RWPE1 (cell line): ENCODE data around the gene COPS8.
A peak's percentile ranks its signal among the peaks of the same experiment; 100 is the strongest.

Experiments used
- CTCF ChIA-PET: fragments of 350-600 bp; sonication (Branson Sonifier 250); formaldehyde crosslinking; extraction: SDS; loops from one replicate; lab custom pipeline; 2021; lab: Yijun Ruan, JAX
- POLR2A ChIA-PET: fragments of 400-600 bp; formaldehyde crosslinking; extraction: SDS; loops from one replicate; lab custom pipeline; 2020; ENCODE audit warnings: antibody characterized with exemption; ENCODE audit not compliant: low non-redundant PET; lab: Yijun Ruan, JAX
- DNase-seq: peaks from one replicate; pipeline ENCODE4 v3.0.0; 2012; ENCODE audit warnings: low spot score
- H3K27ac ChIP-seq: fragments of 450-650 bp; 2 replicates; pipeline ENCODE4 v1.5.1; 2017
- TF ChIP-seq, protein P1 (sequence below): fragments of 450-650 bp; conservative IDR thresholded peaks from 2 replicates; pipeline ENCODE4 v1.5.1; 2017; ENCODE audit warnings: low read depth, mild to moderate bottlenecking

Gene COPS8

GRCh38 chr2:237085248-237086221, at the start of gene COPS8:
Gene COPS8, plus strand, starts transcription at chr2:237085889. Its CDS starts 76 bp downstream, at chr2:237085965.
- ChIA-PET POLR2A (interaction anchor here (0.5 to 1.2 kb wide), 2 partner anchors 11 to 324 kb away, joined by 8 to 11 read pairs; no protein-coding TSS in a partner anchor), CTCF (interaction anchor here (0.6 to 1.8 kb wide), 9 partner anchors 12 to 741 kb away, joined by 3 to 7 read pairs (median 3); no protein-coding TSS in a partner anchor)
- TF ChIP-seq, protein P1, sequence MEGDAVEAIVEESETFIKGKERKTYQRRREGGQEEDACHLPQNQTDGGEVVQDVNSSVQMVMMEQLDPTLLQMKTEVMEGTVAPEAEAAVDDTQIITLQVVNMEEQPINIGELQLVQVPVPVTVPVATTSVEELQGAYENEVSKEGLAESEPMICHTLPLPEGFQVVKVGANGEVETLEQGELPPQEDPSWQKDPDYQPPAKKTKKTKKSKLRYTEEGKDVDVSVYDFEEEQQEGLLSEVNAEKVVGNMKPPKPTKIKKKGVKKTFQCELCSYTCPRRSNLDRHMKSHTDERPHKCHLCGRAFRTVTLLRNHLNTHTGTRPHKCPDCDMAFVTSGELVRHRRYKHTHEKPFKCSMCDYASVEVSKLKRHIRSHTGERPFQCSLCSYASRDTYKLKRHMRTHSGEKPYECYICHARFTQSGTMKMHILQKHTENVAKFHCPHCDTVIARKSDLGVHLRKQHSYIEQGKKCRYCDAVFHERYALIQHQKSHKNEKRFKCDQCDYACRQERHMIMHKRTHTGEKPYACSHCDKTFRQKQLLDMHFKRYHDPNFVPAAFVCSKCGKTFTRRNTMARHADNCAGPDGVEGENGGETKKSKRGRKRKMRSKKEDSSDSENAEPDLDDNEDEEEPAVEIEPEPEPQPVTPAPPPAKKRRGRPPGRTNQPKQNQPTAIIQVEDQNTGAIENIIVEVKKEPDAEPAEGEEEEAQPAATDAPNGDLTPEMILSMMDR, result peak; percentile 26; the same call in 1 of the 2 replicates
- DNase-seq, result peak; percentile 86
- H3K27ac ChIP-seq, result peak within 1 kb of the TSS; percentile 94

GRCh38 chr2:237039301-237040031, 46.2 kb upstream of the COPS8 start:
- no peak overlapping the region for H3K27ac ChIP-seq
- no peak for DNase-seq
- POLR2A ChIA-PET, result no interaction called here
- CTCF ChIA-PET, result interaction anchor here (0.7 kb wide), 1 partner anchor 469 kb away, joined by 3 read pairs; no protein-coding TSS in a partner anchor
- TF ChIP-seq, protein P1, result no peak

GRCh38 chr2:237041231-237041630, 44.5 kb upstream of the COPS8 start:
- no peak overlapping the region for H3K27ac ChIP-seq
- no peak for DNase-seq
- POLR2A ChIA-PET, result no interaction called here
- TF ChIP-seq, protein P1, result no peak
- CTCF ChIA-PET, result interaction anchor here (1.1 kb wide), 1 partner anchor 13 kb away, joined by 4 read pairs; no protein-coding TSS in a partner anchor

DNA sequence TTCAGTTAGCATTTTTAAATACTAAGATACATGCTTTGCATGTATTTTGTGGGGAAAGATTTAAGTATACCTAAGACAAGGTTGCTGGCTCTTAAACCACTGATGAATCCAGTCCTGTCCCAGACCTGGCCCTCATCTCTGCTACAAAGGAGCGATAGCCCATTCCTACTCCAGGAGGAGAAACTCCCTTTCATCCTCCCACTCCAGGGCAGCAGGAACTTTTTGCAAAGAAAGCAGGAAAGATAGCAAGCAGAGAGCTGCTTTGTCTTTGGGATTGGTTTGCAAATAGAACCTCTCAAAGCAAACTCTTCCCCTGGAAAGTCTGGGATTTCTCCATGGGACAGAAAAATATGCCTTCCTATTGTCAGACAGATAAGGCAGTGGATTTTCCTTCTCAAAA, 43.6 kb upstream of the COPS8 start:
- ChIA-PET CTCF (interaction anchor here (1.1 kb wide), 1 partner anchor 14 kb away, joined by 4 read pairs; no protein-coding TSS in a partner anchor), POLR2A (no interaction called here)
- no peak for DNase-seq

GRCh38 chr2:237043866-237044265, 41.8 kb upstream of the COPS8 start:
- TF ChIP-seq, protein P1, result no peak
- POLR2A ChIA-PET, result no interaction called here
- DNase-seq, result no peak

More for the DNA sequence above, 43.6 kb upstream of the COPS8 start:
- no peak overlapping the region for H3K27ac ChIP-seq
- TF ChIP-seq, protein P1, result no peak

GRCh38 chr2:237044281-237044680, 41.4 kb upstream of the COPS8 start:
- no peak overlapping the region for H3K27ac ChIP-seq
- no peak for DNase-seq
- ChIA-PET CTCF (no interaction called here), POLR2A (no interaction called here)
- TF ChIP-seq, protein P1, result no peak

More at GRCh38 chr2:237043866-237044265, 41.8 kb upstream of the COPS8 start:
- no peak overlapping the region for H3K27ac ChIP-seq
- CTCF ChIA-PET, result no interaction called here
